ENCODE measurements around the gene BMP4. TPM values are rescaled to one million over a fixed set of nuclear protein-coding genes. Genes with fewer than 3 reads are reported as not detected.

The BMP4 gene
- total RNA-seq, 1 experiment from 2014 or later = 0.87 TPM

DNA sequence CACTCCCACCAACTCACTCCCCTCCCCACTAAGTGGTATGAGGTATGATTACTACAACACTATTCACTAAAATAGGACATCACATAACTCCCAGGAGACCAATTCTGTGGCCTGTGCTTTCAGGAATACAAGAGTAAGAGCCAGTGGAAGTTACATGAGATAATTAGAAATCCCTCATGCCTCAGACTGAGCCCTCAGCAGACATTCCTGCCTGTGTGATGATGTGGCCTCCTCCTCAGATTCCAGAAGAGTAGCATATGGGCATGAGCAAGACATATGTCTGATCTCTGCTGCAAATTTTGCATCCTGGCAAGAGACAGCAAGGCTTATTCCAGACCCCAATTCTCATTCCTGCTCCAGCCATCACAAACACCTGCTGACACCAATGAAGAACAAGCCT is 46.0 kb upstream of the BMP4 start:
- H3K27me3 ChIP-seq (ENCODE audit: control insufficient read depth, insufficient read depth, low read length) = no peaks in the 10 kb centered on the region
- ChIA-PET POLR2A (no interaction called here), CTCF (no interaction called here)
- no TSS peak for BruUV-seq (replicated peaks)
- intact Hi-C loops (cut with micrococcal nuclease; ENCODE audit: unreplicated experiment) (no loop called here), in situ Hi-C loops (cut with HindIII; ENCODE audit: low pct_unique_long_range_greater_than_20kb, low sequenced_read_pairs) (no loop called here)
- no peak overlapping the region for H3K27ac ChIP-seq (ENCODE audit: low read length)
- H3K4me3 ChIP-seq (ENCODE audit: low read depth in 2 of 2, low read length in 2 of 2) = no peak overlapping the region
- no peaks in the 10 kb centered on the region for H3K9me3 ChIP-seq (ENCODE audit: control insufficient read depth, insufficient read depth, low read depth, low read length)
- no peak for DNase-seq (ENCODE audit: low read depth, low spot score)
- TF ChIP-seq SIN3A (IDR thresholded peaks at IDR 0.05; ENCODE audit: borderline replicate concordance, insufficient read depth, low read depth, low read length) (no peak), TCF7L2 (IDR thresholded peaks at IDR 0.05; ENCODE audit: low read depth, low read length) (no peak), POLR2AphosphoS5 (IDR thresholded peaks at IDR 0.05; ENCODE audit: low read depth, low read length) (no peak)
- TF ChIP-seq, protein P1, sequence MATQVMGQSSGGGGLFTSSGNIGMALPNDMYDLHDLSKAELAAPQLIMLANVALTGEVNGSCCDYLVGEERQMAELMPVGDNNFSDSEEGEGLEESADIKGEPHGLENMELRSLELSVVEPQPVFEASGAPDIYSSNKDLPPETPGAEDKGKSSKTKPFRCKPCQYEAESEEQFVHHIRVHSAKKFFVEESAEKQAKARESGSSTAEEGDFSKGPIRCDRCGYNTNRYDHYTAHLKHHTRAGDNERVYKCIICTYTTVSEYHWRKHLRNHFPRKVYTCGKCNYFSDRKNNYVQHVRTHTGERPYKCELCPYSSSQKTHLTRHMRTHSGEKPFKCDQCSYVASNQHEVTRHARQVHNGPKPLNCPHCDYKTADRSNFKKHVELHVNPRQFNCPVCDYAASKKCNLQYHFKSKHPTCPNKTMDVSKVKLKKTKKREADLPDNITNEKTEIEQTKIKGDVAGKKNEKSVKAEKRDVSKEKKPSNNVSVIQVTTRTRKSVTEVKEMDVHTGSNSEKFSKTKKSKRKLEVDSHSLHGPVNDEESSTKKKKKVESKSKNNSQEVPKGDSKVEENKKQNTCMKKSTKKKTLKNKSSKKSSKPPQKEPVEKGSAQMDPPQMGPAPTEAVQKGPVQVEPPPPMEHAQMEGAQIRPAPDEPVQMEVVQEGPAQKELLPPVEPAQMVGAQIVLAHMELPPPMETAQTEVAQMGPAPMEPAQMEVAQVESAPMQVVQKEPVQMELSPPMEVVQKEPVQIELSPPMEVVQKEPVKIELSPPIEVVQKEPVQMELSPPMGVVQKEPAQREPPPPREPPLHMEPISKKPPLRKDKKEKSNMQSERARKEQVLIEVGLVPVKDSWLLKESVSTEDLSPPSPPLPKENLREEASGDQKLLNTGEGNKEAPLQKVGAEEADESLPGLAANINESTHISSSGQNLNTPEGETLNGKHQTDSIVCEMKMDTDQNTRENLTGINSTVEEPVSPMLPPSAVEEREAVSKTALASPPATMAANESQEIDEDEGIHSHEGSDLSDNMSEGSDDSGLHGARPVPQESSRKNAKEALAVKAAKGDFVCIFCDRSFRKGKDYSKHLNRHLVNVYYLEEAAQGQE (IDR thresholded peaks at IDR 0.05; ENCODE audit: insufficient read depth in 1 of 2, low read depth in 2 of 2, low read length in 1 of 2) = no peak
- TF ChIP-seq, protein P2, sequence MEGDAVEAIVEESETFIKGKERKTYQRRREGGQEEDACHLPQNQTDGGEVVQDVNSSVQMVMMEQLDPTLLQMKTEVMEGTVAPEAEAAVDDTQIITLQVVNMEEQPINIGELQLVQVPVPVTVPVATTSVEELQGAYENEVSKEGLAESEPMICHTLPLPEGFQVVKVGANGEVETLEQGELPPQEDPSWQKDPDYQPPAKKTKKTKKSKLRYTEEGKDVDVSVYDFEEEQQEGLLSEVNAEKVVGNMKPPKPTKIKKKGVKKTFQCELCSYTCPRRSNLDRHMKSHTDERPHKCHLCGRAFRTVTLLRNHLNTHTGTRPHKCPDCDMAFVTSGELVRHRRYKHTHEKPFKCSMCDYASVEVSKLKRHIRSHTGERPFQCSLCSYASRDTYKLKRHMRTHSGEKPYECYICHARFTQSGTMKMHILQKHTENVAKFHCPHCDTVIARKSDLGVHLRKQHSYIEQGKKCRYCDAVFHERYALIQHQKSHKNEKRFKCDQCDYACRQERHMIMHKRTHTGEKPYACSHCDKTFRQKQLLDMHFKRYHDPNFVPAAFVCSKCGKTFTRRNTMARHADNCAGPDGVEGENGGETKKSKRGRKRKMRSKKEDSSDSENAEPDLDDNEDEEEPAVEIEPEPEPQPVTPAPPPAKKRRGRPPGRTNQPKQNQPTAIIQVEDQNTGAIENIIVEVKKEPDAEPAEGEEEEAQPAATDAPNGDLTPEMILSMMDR (IDR thresholded peaks at IDR 0.05) = no peak
- no peaks in the 10 kb centered on the region for H3K36me3 ChIP-seq (ENCODE audit: control insufficient read depth, insufficient read depth, low read length)
- no peaks in the 10 kb centered on the region for H3K4me1 ChIP-seq (ENCODE audit: control insufficient read depth, insufficient read depth, low read length)
- ATAC-seq = no peak

DNA sequence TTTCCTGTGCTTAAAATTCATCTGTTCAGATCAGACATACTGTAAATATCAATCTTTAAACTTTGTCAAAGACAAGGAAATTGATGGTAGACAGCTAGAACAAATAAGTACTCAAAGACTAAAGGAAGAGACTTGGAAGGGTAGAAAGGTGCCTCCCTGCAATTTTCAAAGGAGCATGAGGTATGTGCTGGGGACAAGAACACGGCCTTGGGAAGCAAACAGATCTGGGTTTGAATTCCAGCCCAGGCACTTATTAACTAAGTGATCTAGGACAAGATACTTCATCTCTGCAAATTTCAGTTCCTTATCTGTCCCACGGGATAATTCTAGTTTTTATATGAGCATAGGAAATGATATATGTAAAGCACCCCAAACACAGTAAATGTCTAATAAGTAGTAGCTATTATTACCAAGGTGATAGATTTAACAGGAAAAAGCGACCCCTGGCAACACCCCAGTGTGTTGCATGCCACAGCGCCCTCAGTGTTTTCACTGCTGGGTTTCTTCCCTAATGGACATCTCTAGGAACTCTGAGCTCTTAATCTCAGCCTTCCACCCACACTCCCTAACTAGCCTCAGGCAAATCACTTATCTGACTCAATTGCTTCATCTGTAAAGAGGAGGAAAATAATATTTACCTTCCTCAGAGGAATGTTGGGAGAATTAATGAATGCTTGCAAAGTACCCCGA is 44.7 kb upstream of the BMP4 start:
- no peaks in the 10 kb centered on the region for H3K27me3 ChIP-seq (ENCODE audit: control insufficient read depth, insufficient read depth, low read length)
- no peaks in the 10 kb centered on the region for H3K4me1 ChIP-seq (ENCODE audit: control insufficient read depth, insufficient read depth, low read length)
- in situ Hi-C loops (cut with HindIII; ENCODE audit: low pct_unique_long_range_greater_than_20kb, low sequenced_read_pairs) = no loop called here
- ChIA-PET POLR2A (no interaction called here), CTCF (no interaction called here)
- DNase-seq (ENCODE audit: low read depth, low spot score) (no peak), ATAC-seq (no peak)
- no peaks in the 10 kb centered on the region for H3K36me3 ChIP-seq (ENCODE audit: control insufficient read depth, insufficient read depth, low read length)
- H3K9me3 ChIP-seq (ENCODE audit: control insufficient read depth, insufficient read depth, low read depth, low read length) = no peaks in the 10 kb centered on the region
- intact Hi-C loops (cut with micrococcal nuclease; ENCODE audit: unreplicated experiment) = no loop called here
- no peak for TF ChIP-seq SIN3A (IDR thresholded peaks at IDR 0.05; ENCODE audit: borderline replicate concordance, insufficient read depth, low read depth, low read length)
- no peak for TF ChIP-seq POLR2AphosphoS5 (IDR thresholded peaks at IDR 0.05; ENCODE audit: low read depth, low read length)
- no peak for TF ChIP-seq TCF7L2 (IDR thresholded peaks at IDR 0.05; ENCODE audit: low read depth, low read length)
- TF ChIP-seq, protein P2 (IDR thresholded peaks at IDR 0.05) = 0 out of 2 replicates have a peak, but pooled peaks have one; percentile 5
- TF ChIP-seq, protein P1 (IDR thresholded peaks at IDR 0.05; ENCODE audit: insufficient read depth in 1 of 2, low read depth in 2 of 2, low read length in 1 of 2) = no peak
- no peak overlapping the region for H3K27ac ChIP-seq (ENCODE audit: low read length)
- H3K4me3 ChIP-seq (ENCODE audit: low read depth in 2 of 2, low read length in 2 of 2) = no peak overlapping the region
- no TSS peak for BruUV-seq (replicated peaks)
